Fibroblast of lung (primary cell): Measurements from ENCODE around the gene NFIL3. TPM values are rescaled to one million over a fixed set of nuclear protein-coding genes. Genes with fewer than 3 reads are reported as not detected.

Experiments used
- DNase-seq, 2 donors: peaks; one replicate each; pipeline versions ENCODE4 v3.0.0 to v3.0.0-alpha.2; 2010; ENCODE audit warnings: low read depth in 2 of 2
- H2AFZ ChIP-seq: 2 replicates; pipeline ENCODE4 v1.5.1; 2012; ENCODE audit warnings: low read length, control low read depth, inconsistent platforms
- H3K27ac ChIP-seq: 2 replicates; pipeline ENCODE4 v1.5.1; 2011; ENCODE audit warnings: low read length, control low read depth; ENCODE audit not compliant: insufficient read depth
- H3K27me3 ChIP-seq: 2 replicates; pipeline ENCODE4 v1.5.1; 2011; ENCODE audit warnings: mild to moderate bottlenecking, low read length; ENCODE audit not compliant: control insufficient read depth, insufficient read depth
- H3K36me3 ChIP-seq: 2 replicates; pipeline ENCODE4 v1.5.1; 2011; ENCODE audit warnings: low read length; ENCODE audit not compliant: control insufficient read depth, insufficient read depth
- H3K4me1 ChIP-seq: 2 replicates; pipeline ENCODE4 v1.5.1; 2011; ENCODE audit warnings: low read length; ENCODE audit not compliant: control insufficient read depth, insufficient read depth; ENCODE audit errors: extremely low read depth
- H3K4me2 ChIP-seq: 2 replicates; pipeline ENCODE4 v1.5.1; 2011; ENCODE audit warnings: low read length, control low read depth; ENCODE audit not compliant: insufficient read depth; ENCODE audit errors: extremely low read depth
- H3K4me3 ChIP-seq, 4 experiments: fragments of 200-600 bp in 1 of 4; sonication (generic) in 1 of 4; replicated peaks in 1 of 4; 2 replicates each; pipeline ENCODE4 v1.5.1; 2011 to 2016; ENCODE audit warnings: low read length in 4 of 4, low read depth in 3 of 4, mild to moderate bottlenecking in 3 of 4, control low read depth in 2 of 4, inconsistent platforms in 1 of 4, mixed read lengths in 1 of 4; ENCODE audit not compliant: insufficient read depth in 1 of 4; ENCODE audit errors: control extremely low read depth in 1 of 4
- H3K79me2 ChIP-seq: 2 replicates; pipeline ENCODE4 v1.5.1; 2012; ENCODE audit warnings: mild to moderate bottlenecking, low read length, inconsistent platforms; ENCODE audit not compliant: control insufficient read depth, insufficient read depth
- H3K9ac ChIP-seq: 2 replicates; pipeline ENCODE4 v1.5.1; 2011; ENCODE audit warnings: mild to moderate bottlenecking, low read length, control low read depth; ENCODE audit not compliant: insufficient read depth
- H3K9me3 ChIP-seq: 2 replicates; pipeline ENCODE4 v1.5.1; 2012; ENCODE audit warnings: low read depth, low read length; ENCODE audit not compliant: control insufficient read depth, insufficient read depth
- H4K20me1 ChIP-seq: 2 replicates; pipeline ENCODE4 v1.5.1; 2011; ENCODE audit warnings: low read length; ENCODE audit not compliant: control insufficient read depth, insufficient read depth; ENCODE audit errors: extremely low read depth
- CTCF ChIP-seq, 2 donors: IDR thresholded peaks in 1 of 2; conservative IDR thresholded peaks in 1 of 2; 1 replicate in 1 of 2; 2 replicates in 1 of 2; pipeline ENCODE4 v1.5.1; 2011 to 2012; ENCODE audit warnings: low read length in 2 of 2, control low read depth in 1 of 2, inconsistent platforms in 1 of 2, low read depth in 1 of 2, mild to moderate bottlenecking in 1 of 2
- EZH2 ChIP-seq: IDR thresholded peaks from 2 replicates; pipeline ENCODE4 v1.5.1; 2012; ENCODE audit warnings: low read length, control low read depth, mild to moderate bottlenecking; ENCODE audit errors: missing control alignments
- polyA plus RNA-seq, 2 donors: library from polyadenylated mRNA; depleted of rRNA in 1 of 2; stranded (reverse) in 1 of 2; unstranded in 1 of 2; fragments of >200 nt; gene quantifications; 2 replicates each; pipeline ENCODE4 v1.2.1, GENCODE V29; 2011 to 2012; ENCODE audit warnings: missing spikeins in 1 of 2
- total RNA-seq: library from RNA; depleted of rRNA; stranded (reverse); fragments of >200 nt; gene quantifications from 2 replicates; pipeline ENCODE4 v1.2.1, GENCODE V29; 2014

The NFIL3 gene
- total and polyA plus RNA-seq, 2 donors (not counting 1 experiment from before 2014, with no cell fraction given), result 58.7 to 62.3 TPM

GRCh38 chr9:91364702-91365101 is 58.9 kb downstream of the NFIL3 start:
- Histone ChIP-seq H3K4me2 (no peak overlapping the region), H3K27me3 (no peaks in the 10 kb centered on the region), H3K4me1 (peaks cover 4% of the 10 kb centered on the region), H3K27ac (no peak overlapping the region), H3K36me3 (no peaks in the 10 kb centered on the region), H3K9me3 (no peaks in the 10 kb centered on the region), H3K79me2 (peaks cover 17% of the 10 kb centered on the region), H4K20me1 (no peaks in the 10 kb centered on the region), H2AFZ (no peak overlapping the region), H3K9ac (no peak overlapping the region), H3K4me3 (no peak overlapping the region)
- no peak for DNase-seq
- TF ChIP-seq CTCF (conservative IDR thresholded peaks at IDR 0.05 in 1 of 2, IDR thresholded peaks at IDR 0.05 in 1 of 2; ENCODE audit: low read depth in 1 of 2, low read length in 2 of 2) (no peak), EZH2 (no peak)

GRCh38 chr9:91364005-91364404 is 59.6 kb downstream of the NFIL3 start:
- TF ChIP-seq CTCF (conservative IDR thresholded peaks at IDR 0.05 in 1 of 2, IDR thresholded peaks at IDR 0.05 in 1 of 2; ENCODE audit: low read depth in 1 of 2, low read length in 2 of 2) (no peak), EZH2 (no peak)
- H3K9ac ChIP-seq, result no peak overlapping the region
- H3K27me3 ChIP-seq, result no peaks in the 10 kb centered on the region
- no peak overlapping the region for H3K27ac ChIP-seq
- no peaks in the 10 kb centered on the region for H4K20me1 ChIP-seq
- no peaks in the 10 kb centered on the region for H3K9me3 ChIP-seq
- H3K4me3 ChIP-seq, result no peak overlapping the region
- H3K36me3 ChIP-seq, result no peaks in the 10 kb centered on the region
- no peak for DNase-seq
- no peak overlapping the region for H2AFZ ChIP-seq
- H3K4me1 ChIP-seq, result peaks cover 4% of the 10 kb centered on the region
- peaks cover 22% of the 10 kb centered on the region for H3K79me2 ChIP-seq
- H3K4me2 ChIP-seq, result no peak overlapping the region

- Histone ChIP-seq H3K9me3 (no peaks in the 10 kb centered on the region), H3K79me2 (peaks cover 33% of the 10 kb centered on the region), H3K27me3 (no peaks in the 10 kb centered on the region), H3K4me2 (peak overlapping the region; percentile 62), H3K4me3 (peak overlapping the region in 2 of 4 experiments; percentile 41 to 83), H3K27ac (peak overlapping the region; percentile 81), H3K9ac (no peak overlapping the region), H3K36me3 (no peaks in the 10 kb centered on the region), H2AFZ (peak overlapping the region; percentile 93), H4K20me1 (no peaks in the 10 kb centered on the region), H3K4me1 (peaks cover 4% of the 10 kb centered on the region)
- TF ChIP-seq CTCF (conservative IDR thresholded peaks at IDR 0.05 in 1 of 2, IDR thresholded peaks at IDR 0.05 in 1 of 2; ENCODE audit: low read depth in 1 of 2, low read length in 2 of 2), result no peak
- TF ChIP-seq EZH2, result no peak
- no peak for DNase-seq
Observed at GRCh38 chr9:91362051-91362611, 61.5 kb downstream of the NFIL3 start.
